H1 (cell line): ENCODE measurements around the gene MARCHF2. TPM values are rescaled to one million over a fixed set of nuclear protein-coding genes. Genes with fewer than 3 reads are reported as not detected.

Experiments
- CTCF ChIA-PET: fragments of 300-600 bp; sonication (Branson Sonifier 250); formaldehyde crosslinking; loops from one replicate; lab custom pipeline; 2021; ENCODE audit not compliant: partially characterized antibody; lab: Charles Lee
- POLR2A ChIA-PET: fragments of 300-600 bp; sonication (Branson Sonifier 250); formaldehyde crosslinking; loops from one replicate; lab custom pipeline; 2021; ENCODE audit warnings: inconsistent platforms; ENCODE audit not compliant: partially characterized antibody; lab: Charles Lee
- DNase-seq, 2 experiments: peaks; one replicate each; pipeline versions ENCODE4 v3.0.0 to v3.0.0-alpha.2; 2010 to 2022; ENCODE audit warnings: low spot score in 2 of 2, low read depth in 1 of 2, mixed read lengths in 1 of 2
- FAIRE-seq: peaks from 2 replicates; lab custom pipeline; 2011; peaks lifted over from hg19 to GRCh38; lab: Jason Lieb, UNC
- H2AFZ ChIP-seq: 2 replicates; pipeline ENCODE4 v1.8.1; 2012; ENCODE audit warnings: low read length, inconsistent platforms
- H2AK5ac ChIP-seq: 2 replicates; pipeline ENCODE4 v1.6.1; 2013; ENCODE audit warnings: low read depth, low read length
- H2BK120ac ChIP-seq: replicated peaks from 2 replicates; pipeline ENCODE3; 2013; ENCODE audit warnings: low read depth, low read length, inconsistent platforms
- H2BK12ac ChIP-seq: 2 replicates; pipeline ENCODE4 v1.6.1; 2013; ENCODE audit warnings: low read depth, low read length
- H2BK15ac ChIP-seq: 2 replicates; pipeline ENCODE4 v1.6.1; 2013; ENCODE audit warnings: low read length
- H2BK20ac ChIP-seq: 2 replicates; pipeline ENCODE4 v1.6.1; 2013; ENCODE audit warnings: low read length
- H2BK5ac ChIP-seq: 2 replicates; pipeline ENCODE4 v1.6.1; 2013; ENCODE audit warnings: low read depth, low read length
- H3K14ac ChIP-seq: 2 replicates; pipeline ENCODE4 v1.6.1; 2013; ENCODE audit warnings: inconsistent platforms; ENCODE audit not compliant: insufficient read length
- H3K18ac ChIP-seq: 2 replicates; pipeline ENCODE4 v1.6.1; 2013; ENCODE audit warnings: low read length; ENCODE audit errors: extremely low read depth
- H3K23ac ChIP-seq: 2 replicates; pipeline ENCODE4 v1.6.1; 2013; ENCODE audit warnings: inconsistent platforms; ENCODE audit not compliant: insufficient read length
- H3K23me2 ChIP-seq: 2 replicates; pipeline ENCODE4 v1.6.1; 2013; ENCODE audit warnings: low read depth, low read length
- H3K27ac ChIP-seq: 2 replicates; pipeline ENCODE4 v1.6.1; 2011; ENCODE audit warnings: low read depth, low read length, inconsistent platforms
- H3K27me3 ChIP-seq, 4 experiments: replicated peaks in 1 of 4; 1 replicate in 1 of 4; 2 replicates in 3 of 4; pipeline versions ENCODE4 v1.6.1 to v1.8.1; 2011 to 2013; ENCODE audit warnings: low read length in 3 of 4, mild to moderate bottlenecking in 3 of 4, inconsistent platforms in 2 of 4, mixed read lengths in 2 of 4, moderate library complexity in 1 of 4; ENCODE audit not compliant: control insufficient read depth in 3 of 4, insufficient read depth in 3 of 4; ENCODE audit errors: extremely low read depth in 1 of 4
- H3K36me3 ChIP-seq, 4 experiments: 2 replicates each; pipeline versions ENCODE4 v1.6.1 to v1.8.1; 2011 to 2013; ENCODE audit warnings: mild to moderate bottlenecking in 4 of 4, low read length in 3 of 4, moderate library complexity in 2 of 4, control low read depth in 1 of 4, inconsistent platforms in 1 of 4; ENCODE audit not compliant: insufficient read depth in 4 of 4, control insufficient read depth in 2 of 4
- H3K4ac ChIP-seq: replicated peaks from 2 replicates; pipeline ENCODE3; 2013; ENCODE audit warnings: low read length, low read depth, mixed read lengths, inconsistent platforms; ENCODE audit not compliant: insufficient read length
- H3K4me1 ChIP-seq, 4 experiments: replicated peaks in 1 of 4; 1 replicate in 1 of 4; 2 replicates in 3 of 4; pipeline versions ENCODE4 v1.6.1 to v1.8.1; 2011 to 2013; ENCODE audit warnings: low read length in 3 of 4, inconsistent platforms in 2 of 4, mixed read lengths in 1 of 4; ENCODE audit not compliant: insufficient read depth in 4 of 4, control insufficient read depth in 3 of 4
- H3K4me2 ChIP-seq, 2 experiments: 2 replicates each; pipeline versions ENCODE4 v1.6.1 to v1.8.1; 2011 to 2013; ENCODE audit warnings: low read depth in 2 of 2, low read length in 2 of 2, control low read depth in 1 of 2, inconsistent platforms in 1 of 2, mild to moderate bottlenecking in 1 of 2; ENCODE audit not compliant: insufficient read depth in 1 of 2
- H3K4me3 ChIP-seq, 4 experiments: fragments of 200-600, 300-600 bp in 1 of 4; sonication (generic), shearing (Covaris generic), sonication (Bioruptor Twin) in 1 of 4; 2 replicates each; pipeline versions ENCODE4 v1.5.1 to v1.8.1; 2011 to 2016; ENCODE audit warnings: low read length in 4 of 4, low read depth in 3 of 4, control low read depth in 2 of 4, inconsistent platforms in 2 of 4, mild to moderate bottlenecking in 2 of 4, mixed read lengths in 1 of 4, moderate library complexity in 1 of 4; ENCODE audit not compliant: insufficient read depth in 2 of 4; ENCODE audit errors: extremely low read depth in 1 of 4
- H3K56ac ChIP-seq: replicated peaks from 2 replicates; pipeline ENCODE3; 2013; ENCODE audit warnings: low read depth, mild to moderate bottlenecking, mixed read lengths, low read length, inconsistent platforms; ENCODE audit not compliant: insufficient read length
- H3K79me1 ChIP-seq: 2 replicates; pipeline ENCODE4 v1.6.1; 2013; ENCODE audit warnings: low read depth, low read length, control low read depth
- H3K79me2 ChIP-seq, 2 experiments: 2 replicates each; pipeline versions ENCODE4 v1.6.1 to v1.8.1; 2012 to 2013; ENCODE audit warnings: low read length in 2 of 2, mild to moderate bottlenecking in 2 of 2, inconsistent platforms in 1 of 2; ENCODE audit not compliant: insufficient read depth in 2 of 2, control insufficient read depth in 1 of 2
- H3K9ac ChIP-seq, 4 experiments: replicated peaks in 1 of 4; 1 replicate in 1 of 4; 2 replicates in 3 of 4; pipeline versions ENCODE4 v1.6.1 to v1.8.1; 2011 to 2013; ENCODE audit warnings: low read depth in 3 of 4, low read length in 3 of 4, control low read depth in 2 of 4, mild to moderate bottlenecking in 2 of 4, moderate library complexity in 2 of 4, inconsistent platforms in 1 of 4; ENCODE audit errors: extremely low read depth in 1 of 4
- H3K9me3 ChIP-seq, 2 experiments: 2 replicates each; pipeline versions ENCODE4 v1.6.1 to v1.8.1; 2012 to 2013; ENCODE audit warnings: mild to moderate bottlenecking in 2 of 2, moderate library complexity in 2 of 2, control low read depth in 1 of 2, inconsistent platforms in 1 of 2, low read depth in 1 of 2, low read length in 1 of 2, mixed read lengths in 1 of 2; ENCODE audit not compliant: insufficient read depth in 2 of 2
- H4K20me1 ChIP-seq, 2 experiments: replicated peaks in 1 of 2; 2 replicates each; pipeline versions ENCODE3 to v1.8.1; 2011 to 2013; ENCODE audit warnings: inconsistent platforms in 2 of 2, low read length in 2 of 2, mild to moderate bottlenecking in 1 of 2; ENCODE audit not compliant: insufficient read depth in 2 of 2, control insufficient read depth in 1 of 2
- H4K5ac ChIP-seq: 2 replicates; pipeline ENCODE4 v1.6.1; 2013; ENCODE audit warnings: low read length, low read depth, mixed read lengths, inconsistent platforms; ENCODE audit not compliant: insufficient read length
- H4K8ac ChIP-seq: 2 replicates; pipeline ENCODE4 v1.8.0; 2013; ENCODE audit warnings: mild to moderate bottlenecking, moderate library complexity, low read length, inconsistent platforms; ENCODE audit not compliant: insufficient read depth; ENCODE audit errors: extremely low read depth
- H4K91ac ChIP-seq: replicated peaks from 2 replicates; pipeline ENCODE3; 2013; ENCODE audit warnings: low read length, mixed read lengths, inconsistent platforms; ENCODE audit not compliant: insufficient read length
- CEBPB ChIP-seq: IDR thresholded peaks from 2 replicates; pipeline ENCODE4 v1.6.1; 2012; ENCODE audit warnings: low read depth, low read length
- CHD2 ChIP-seq: IDR thresholded peaks from 2 replicates; pipeline ENCODE4 v1.6.1; 2012; ENCODE audit warnings: low read length, improper control_type of control experiment
- FOSL1 ChIP-seq: IDR thresholded peaks from 2 replicates; pipeline ENCODE4 v1.6.1; 2011; ENCODE audit warnings: mild to moderate bottlenecking, low read depth, low read length, moderate library complexity; ENCODE audit not compliant: insufficient read depth
- HDAC6 ChIP-seq: IDR thresholded peaks from one replicate; pipeline ENCODE4 v1.7.1; 2012; ENCODE audit warnings: low read depth, mild to moderate bottlenecking, inconsistent platforms, low read length, moderate library complexity
- KDM5A ChIP-seq: fragments of 200-600 bp; IDR thresholded peaks from 2 replicates; pipeline ENCODE4 v1.7.1; 2012; ENCODE audit warnings: mild to moderate bottlenecking, low read length, inconsistent platforms, mixed read lengths
- NANOG ChIP-seq: IDR thresholded peaks from 2 replicates; pipeline ENCODE4 v1.6.1; 2011; ENCODE audit warnings: low read length, low read depth, mild to moderate bottlenecking, inconsistent platforms; ENCODE audit not compliant: insufficient read depth, poor library complexity, severe bottlenecking
- NRF1 ChIP-seq: IDR thresholded peaks from 2 replicates; pipeline ENCODE4 v1.6.1; 2011; ENCODE audit warnings: mild to moderate bottlenecking, low read depth, low read length, improper control_type of control experiment
- TBP ChIP-seq: IDR thresholded peaks from 2 replicates; pipeline ENCODE4 v1.6.1; 2011; ENCODE audit warnings: low read depth, low read length, improper control_type of control experiment
- TCF12 ChIP-seq: IDR thresholded peaks from 2 replicates; pipeline ENCODE4 v1.6.1; 2011; ENCODE audit warnings: low read depth, mild to moderate bottlenecking, low read length
- USF2 ChIP-seq: IDR thresholded peaks from 2 replicates; pipeline ENCODE4 v1.6.1; 2011; ENCODE audit warnings: low read length, improper control_type of control experiment
- ZNF274 ChIP-seq: IDR thresholded peaks from 2 replicates; pipeline ENCODE4 v1.7.0; 2012; ENCODE audit warnings: low read length, borderline replicate concordance; ENCODE audit errors: extremely low read depth
- WGBS, 2 experiments: shearing (Covaris generic) in 1 of 2; methylation state at CpG; one replicate each; pipeline versions ENCODE4 v1.1.6 to v1.1.7; 2013 to 2015; ENCODE audit warnings: low lambda C conversion rate in 2 of 2, mixed read lengths in 2 of 2, inconsistent platforms in 1 of 2, low coverage in 1 of 2, missing lambda C conversion rate in 1 of 2; ENCODE audit not compliant: insufficient replicate concordance in 2 of 2, insufficient coverage in 1 of 2, insufficient read length in 1 of 2; ENCODE audit errors: extremely low coverage in 1 of 2, missing lambda C conversion rate in 1 of 2; 5-methylcytosine and 5-hydroxymethylcytosine counted together
- polyA plus RNA-seq, 7 experiments: library from polyadenylated mRNA; depleted of rRNA in 3 of 7; stranded (reverse) in 5 of 7; unstranded in 2 of 7; fragments of >200 nt in 5 of 7; fragments of 200-250 nt in 2 of 7; gene quantifications; 1 replicate in 5 of 7; 2 replicates in 1 of 7; 4 replicates in 1 of 7; pipeline versions ENCODE4 v1.2.1 to v1.2.3, GENCODE V29; 2011 to 2013; ENCODE audit warnings: missing spikeins in 2 of 7, mixed read lengths in 2 of 7
- total RNA-seq: library from RNA; stranded (reverse); fragmentation: NEBNext Ultra II Directional; extraction: Animal tissue kit (Norgen Biotek cat#: 25700); gene quantifications from 2 replicates; pipeline ENCODE4 v1.2.1, GENCODE V29; 2021

The MARCHF2 gene
- total and polyA plus RNA-seq, 2 of the 8 experiments (the other 6 are each of a cell fraction or from before 2014, with no cell fraction given): 18.5 to 46.2 TPM

GRCh38 chr19:8483165-8483564, 70.1 kb downstream of the MARCHF2 start:
- Histone ChIP-seq H3K23ac (no peak overlapping the region), H4K5ac (no peak overlapping the region), H4K20me1 (peaks cover 28 to 48% of the 10 kb centered on the region in 2 experiments), H3K27me3 (no peaks in the 10 kb centered on the region), H2BK120ac (no peak overlapping the region), H2AK5ac (no peak overlapping the region), H3K27ac (no peak overlapping the region), H3K4me1 (no peaks in the 10 kb centered on the region; a peak in 1 of 7 replicates), H3K4ac (no peak overlapping the region), H4K8ac (no peak overlapping the region), H2BK20ac (no peak overlapping the region), H2BK12ac (no peak overlapping the region), H2BK15ac (no peak overlapping the region), H3K4me3 (no peak overlapping the region), H2BK5ac (no peak overlapping the region), H3K56ac (no peak overlapping the region), H3K18ac (no peak overlapping the region), H2AFZ (no peak overlapping the region), H3K4me2 (no peak overlapping the region), H3K9ac (no peak overlapping the region), H3K23me2 (no peaks in the 10 kb centered on the region; the same call in 1 of the 2 replicates), H3K79me2 (peaks cover 1 to 59% of the 10 kb centered on the region in 2 experiments; a peak in 3 of 4 replicates), H3K79me1 (peaks cover 29% of the 10 kb centered on the region), H3K36me3 (peaks cover 33 to 76% (median 52%) of the 10 kb centered on the region in 4 experiments), H3K14ac (no peak overlapping the region), H3K9me3 (no peaks in the 10 kb centered on the region), H4K91ac (no peak overlapping the region)
- CTCF ChIA-PET: interaction anchor here (0.6 to 2.5 kb wide), 6 partner anchors 13 to 97 kb away, joined by 3 to 9 read pairs (median 5); no protein-coding TSS in a partner anchor
- DNase-seq (no peak), FAIRE-seq (no peak)
- 97% methylated on average over 8 of the region's 8 CpGs; no CpG with 5 or more reads in 1 of the 2 experiments for WGBS, 2 experiments
- TF ChIP-seq KDM5A (no peak), CEBPB (no peak), CHD2 (no peak), NANOG (no peak), USF2 (no peak), TBP (no peak), ZNF274 (no peak), TCF12 (no peak), HDAC6 (no peak), FOSL1 (no peak), NRF1 (no peak)
- POLR2A ChIA-PET: interaction anchor here (0.9 to 6.4 kb wide), 4 partner anchors 10 to 37 kb away, joined by 5 to 54 read pairs (median 5); partner anchors contain the start of gene HNRNPM
